K562 (cell line): ENCODE measurements around the gene C1orf56. TPM values are rescaled to one million over a fixed set of nuclear protein-coding genes. Genes with fewer than 3 reads are reported as not detected.

Source experiments
- BHLHE40 ChIP-seq: IDR thresholded peaks from 2 replicates; pipeline ENCODE4 v1.6.1; 2011; ENCODE audit warnings: low read length, improper control_type of control experiment
- DEAF1 ChIP-seq: fragments of 450-650 bp; formaldehyde crosslinking; IDR thresholded peaks from 2 replicates; pipeline ENCODE4 v1.4.0; 2020; ENCODE audit warnings: mild to moderate bottlenecking, moderate library complexity
- EP300 ChIP-seq: IDR thresholded peaks from 2 replicates; pipeline ENCODE4 v1.6.1; 2012; ENCODE audit warnings: low read length, improper control_type of control experiment
- ETV1 ChIP-seq: fragments of 450-650 bp; conservative IDR thresholded peaks from 2 replicates; pipeline ENCODE4 v1.6.1; 2016; ENCODE audit warnings: missing genetic modification characterization, control low read depth, low read depth, missing compliant biosample characterization
- EZH2 ChIP-seq: IDR thresholded peaks from 2 replicates; pipeline ENCODE4 v1.6.1; 2012; ENCODE audit warnings: low read depth, mild to moderate bottlenecking, inconsistent platforms, low read length, borderline replicate concordance
- FOSL1 ChIP-seq: fragments of 200-800 bp; sonication (Bioruptor generic); conservative IDR thresholded peaks from 2 replicates; pipeline ENCODE4 v1.6.1; 2016; ENCODE audit warnings: missing genetic modification characterization, missing compliant biosample characterization
- HDGF ChIP-seq: fragments of 450-650 bp; IDR thresholded peaks from 2 replicates; pipeline ENCODE4 v1.6.1; 2016
- HIVEP1 ChIP-seq: fragments of 250-450 bp; sonication (Bioruptor Pico); IDR thresholded peaks from 2 replicates; pipeline ENCODE4 v1.4.0; 2020; ENCODE audit warnings: mild to moderate bottlenecking
- KDM2B ChIP-seq: fragments of 250-450 bp; sonication (Bioruptor Pico); IDR thresholded peaks from 2 replicates; pipeline ENCODE4 v1.8.0; 2021; ENCODE audit warnings: mild to moderate bottlenecking, moderate library complexity
- MED1 ChIP-seq: sonication (generic); formaldehyde crosslinking; IDR thresholded peaks from 2 replicates; pipeline ENCODE4 v1.8.1; 2023; ENCODE audit warnings: missing genetic modification reagents, borderline replicate concordance
- MEIS2 ChIP-seq: fragments of 450-650 bp; IDR thresholded peaks from 2 replicates; pipeline ENCODE4 v1.6.1; 2014; ENCODE audit warnings: mild to moderate bottlenecking; ENCODE audit not compliant: partially characterized antibody
- MYBL2 ChIP-seq, 2 experiments: fragments of 450-650 bp in 1 of 2; sonication (generic) in 1 of 2; formaldehyde crosslinking in 1 of 2; IDR thresholded peaks; 2 replicates each; pipeline versions ENCODE4 v1.6.1 to v1.8.1; 2017 to 2022; ENCODE audit warnings: borderline replicate concordance in 1 of 2, inconsistent platforms in 1 of 2, low read depth in 1 of 2, mild to moderate bottlenecking in 1 of 2, missing genetic modification reagents in 1 of 2, moderate library complexity in 1 of 2
- NCOR1 ChIP-seq: fragments of 450-650 bp; IDR thresholded peaks from 2 replicates; pipeline ENCODE4 v1.6.1; 2016; ENCODE audit warnings: mild to moderate bottlenecking, moderate library complexity
- SRSF7 ChIP-seq: fragments of 200-400 bp; formaldehyde crosslinking; optimal IDR thresholded peaks from 2 replicates; pipeline ENCODE3; 2017; ENCODE audit warnings: mild to moderate bottlenecking, low read depth, low read length
- SRSF9 ChIP-seq: fragments of 200-400 bp; formaldehyde crosslinking; IDR thresholded peaks from 2 replicates; pipeline ENCODE4 v1.6.1; 2017; ENCODE audit warnings: low read depth, low read length, borderline replicate concordance
- ZC3H11A ChIP-seq: IDR thresholded peaks from 2 replicates; pipeline ENCODE4 v1.6.1; 2012; ENCODE audit warnings: low read depth, low read length, improper control_type of control experiment
- ZNF224 ChIP-seq: sonication (generic); formaldehyde crosslinking; IDR thresholded peaks from 2 replicates; pipeline ENCODE4 v1.8.0; 2022; ENCODE audit warnings: mild to moderate bottlenecking, missing genetic modification reagents
- ZNF347 ChIP-seq: fragments of 450-650 bp; formaldehyde crosslinking; IDR thresholded peaks from 2 replicates; pipeline ENCODE4 v1.4.0; 2020; ENCODE audit warnings: low read depth, mild to moderate bottlenecking, moderate library complexity
- polyA plus RNA-seq, 8 experiments: library from polyadenylated mRNA; depleted of rRNA in 4 of 8; stranded (reverse) in 5 of 8; unstranded in 3 of 8; fragments of >200 nt; fragmentation: Nextera tagmentation in 2 of 8; fragmentation: Illumina TruSeq in 1 of 8; extraction: Ambion mirVana in 2 of 8; extraction: Trizol in 1 of 8; gene quantifications; 2 replicates each; pipeline versions ENCODE4 v1.2.1 to v1.2.3, GENCODE V29; 2011 to 2014; ENCODE audit warnings: inconsistent platforms in 1 of 8, missing spikeins in 1 of 8
- total RNA-seq, 7 experiments: library from RNA; depleted of rRNA in 6 of 7; stranded (reverse); fragments of >200 nt in 6 of 7; fragmentation: Illumina TruSeq in 2 of 7; extraction: Trizol in 2 of 7; gene quantifications; 2 replicates each; pipeline versions ENCODE4 v1.2.1 to v1.2.3, GENCODE V29; 2011 to 2021; ENCODE audit warnings: low replicate concordance in 1 of 7
- TF ChIP-seq, protein P1 (sequence below), 2 experiments: fragments of 250-450 bp in 1 of 2; fragments of 450-650 bp in 1 of 2; sonication (Bioruptor Pico) in 1 of 2; IDR thresholded peaks; 2 replicates each; pipeline versions ENCODE4 v1.6.1 to v1.8.0; 2016 to 2021; ENCODE audit warnings: mild to moderate bottlenecking in 2 of 2, moderate library complexity in 2 of 2, missing compliant biosample characterization in 1 of 2, missing genetic modification characterization in 1 of 2

C1orf56 gene
- total and polyA plus RNA-seq, 9 of the 15 experiments (the other 6 are each of a cell fraction or from before 2014, with no cell fraction given) = 0.18 to 15.7 (median 1.1) TPM

GRCh38 chr1:151059109-151060006, 11.8 kb downstream of the C1orf56 start, which contains the start of gene CDC42SE1 (continued):
- no peak for TF ChIP-seq FOSL1 (tag)
- no peak for TF ChIP-seq MED1 (CRISPR knock-in tag)
- TF ChIP-seq ZNF347 (CRISPR knock-in tag) = no peak
- TF ChIP-seq ETV1 (tag) = peak; percentile 99
- TF ChIP-seq SRSF9 = no peak
- TF ChIP-seq MEIS2 = no peak
- TF ChIP-seq ZC3H11A = no peak
- no peak for TF ChIP-seq EZH2
- TF ChIP-seq NCOR1 = peak; percentile 92
- no peak for TF ChIP-seq ZNF224 (CRISPR knock-in tag)
- no peak for TF ChIP-seq MYBL2 (IDR thresholded peaks at IDR 0.05; ENCODE audit: low read depth)
- no peak for TF ChIP-seq MYBL2 (CRISPR knock-in tag; IDR thresholded peaks at IDR 0.05; ENCODE audit: borderline replicate concordance)
- TF ChIP-seq, protein P1, sequence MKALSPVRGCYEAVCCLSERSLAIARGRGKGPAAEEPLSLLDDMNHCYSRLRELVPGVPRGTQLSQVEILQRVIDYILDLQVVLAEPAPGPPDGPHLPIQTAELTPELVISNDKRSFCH (CRISPR knock-in tag; IDR thresholded peaks at IDR 0.05) = no peak
- TF ChIP-seq, protein P1 (tag; IDR thresholded peaks at IDR 0.05) = no peak; the same call in 1 of the 2 replicates
- peak; percentile 48 for TF ChIP-seq DEAF1 (CRISPR knock-in tag)
- 0 out of 2 replicates have a peak, but pooled peaks have one; percentile 29 for TF ChIP-seq BHLHE40
- TF ChIP-seq EP300 = peak; percentile 37; the same call in 1 of the 2 replicates
- TF ChIP-seq SRSF7 = no peak
- no peak for TF ChIP-seq HDGF
- no peak for TF ChIP-seq KDM2B (CRISPR knock-in tag)
- peak; percentile 21; the same call in 1 of the 2 replicates for TF ChIP-seq HIVEP1 (CRISPR knock-in tag)
